Activated B cell treated with CpG ODN at 0.5 μM for 24 hours (primary cell): ENCODE measurements around the gene MBOAT1. TPM values are rescaled to one million over a fixed set of nuclear protein-coding genes. Genes with fewer than 3 reads are reported as not detected.

Source experiments
- ATAC-seq: fragments of 200-7000 bp; cut with Tn5 transposase; one replicate; pipeline ENCODE4 v1.10.0; 2021; ENCODE audit warnings: low read depth, mild to moderate bottlenecking, moderate library complexity
- CTCF ChIA-PET: fragments of 350-600 bp; sonication (Branson Sonifier 250); formaldehyde crosslinking; loops from one replicate; lab custom pipeline; 2021; ENCODE audit warnings: antibody characterized with exemption; lab: Charles Lee
- POLR2A ChIA-PET: fragments of 350-600 bp; sonication (Branson Sonifier 250); formaldehyde crosslinking; loops from one replicate; lab custom pipeline; 2021; ENCODE audit warnings: antibody characterized with exemption; lab: Charles Lee
- DNase-seq: peaks from one replicate; pipeline ENCODE4 v3.0.0; 2022
- H3K27ac Mint-ChIP-seq: one replicate; pipeline ENCODE4 v1.8.0; 2020; ENCODE audit warnings: mixed read lengths
- H3K27me3 Mint-ChIP-seq: one replicate; pipeline ENCODE4 v1.8.0; 2021; ENCODE audit warnings: mixed read lengths
- H3K36me3 Mint-ChIP-seq: one replicate; pipeline ENCODE4 v1.8.0; 2021; ENCODE audit warnings: low read depth, mixed read lengths
- H3K4me1 Mint-ChIP-seq: one replicate; pipeline ENCODE4 v1.8.0; 2021; ENCODE audit warnings: mixed read lengths
- H3K4me3 Mint-ChIP-seq: one replicate; pipeline ENCODE4 v1.8.0; 2020; ENCODE audit warnings: mild to moderate bottlenecking, mixed read lengths
- H3K9me3 Mint-ChIP-seq: one replicate; pipeline ENCODE4 v1.8.0; 2020; ENCODE audit warnings: mixed read lengths
- CTCF ChIP-seq: fragments of 200-600 bp; IDR thresholded peaks from one replicate; pipeline ENCODE4 v1.8.0; 2022; ENCODE audit warnings: antibody characterized with exemption, mild to moderate bottlenecking
- intact Hi-C: fragments of 100-400 bp; cut with micrococcal nuclease; formaldehyde crosslinking; loops from one replicate; pipeline ENCODE4 v1.15.1; 2024
- total RNA-seq: library from RNA; stranded (reverse); gene quantifications from 2 replicates; pipeline ENCODE4 v1.2.3, GENCODE V29; 2022

Gene MBOAT1
- total RNA-seq, 1 donor from 2014 or later = 3.7 TPM

DNA sequence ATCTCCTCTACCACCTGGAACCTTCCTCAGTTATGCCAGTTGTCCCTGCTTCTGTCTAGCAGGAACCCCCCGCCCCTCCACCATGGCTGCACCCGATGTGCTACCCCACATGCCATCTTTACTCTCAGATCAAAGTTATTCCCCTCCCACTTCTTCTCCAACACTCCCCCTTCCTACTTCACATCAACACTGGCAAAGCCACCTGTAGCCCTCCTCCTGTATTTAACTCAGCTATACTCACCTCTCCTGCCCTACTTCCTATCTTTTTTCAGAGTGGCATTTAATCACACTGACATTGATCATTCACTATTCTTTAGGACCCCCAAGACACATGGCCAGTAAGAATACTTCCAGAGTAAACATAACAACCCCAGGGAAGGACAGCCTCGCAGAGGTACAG, 84.3 kb downstream of the MBOAT1 start:
- ATAC-seq = no peak
- POLR2A ChIA-PET = no interaction called here
- intact Hi-C loops = no loop called here
- Mint-ChIP-seq H3K4me3 (no peak overlapping the region), H3K36me3 (peaks cover 4% of the 10 kb centered on the region), H3K9me3 (no peaks in the 10 kb centered on the region), H3K27ac (no peak overlapping the region), H3K27me3 (no peaks in the 10 kb centered on the region), H3K4me1 (no peaks in the 10 kb centered on the region)
- CTCF ChIA-PET = interaction anchor here (1.2 to 2.9 kb wide), 2 partner anchors 10 to 36 kb away, joined by 3 to 20 read pairs; no protein-coding TSS in a partner anchor
- TF ChIP-seq CTCF = no peak
- DNase-seq = no peak

DNA sequence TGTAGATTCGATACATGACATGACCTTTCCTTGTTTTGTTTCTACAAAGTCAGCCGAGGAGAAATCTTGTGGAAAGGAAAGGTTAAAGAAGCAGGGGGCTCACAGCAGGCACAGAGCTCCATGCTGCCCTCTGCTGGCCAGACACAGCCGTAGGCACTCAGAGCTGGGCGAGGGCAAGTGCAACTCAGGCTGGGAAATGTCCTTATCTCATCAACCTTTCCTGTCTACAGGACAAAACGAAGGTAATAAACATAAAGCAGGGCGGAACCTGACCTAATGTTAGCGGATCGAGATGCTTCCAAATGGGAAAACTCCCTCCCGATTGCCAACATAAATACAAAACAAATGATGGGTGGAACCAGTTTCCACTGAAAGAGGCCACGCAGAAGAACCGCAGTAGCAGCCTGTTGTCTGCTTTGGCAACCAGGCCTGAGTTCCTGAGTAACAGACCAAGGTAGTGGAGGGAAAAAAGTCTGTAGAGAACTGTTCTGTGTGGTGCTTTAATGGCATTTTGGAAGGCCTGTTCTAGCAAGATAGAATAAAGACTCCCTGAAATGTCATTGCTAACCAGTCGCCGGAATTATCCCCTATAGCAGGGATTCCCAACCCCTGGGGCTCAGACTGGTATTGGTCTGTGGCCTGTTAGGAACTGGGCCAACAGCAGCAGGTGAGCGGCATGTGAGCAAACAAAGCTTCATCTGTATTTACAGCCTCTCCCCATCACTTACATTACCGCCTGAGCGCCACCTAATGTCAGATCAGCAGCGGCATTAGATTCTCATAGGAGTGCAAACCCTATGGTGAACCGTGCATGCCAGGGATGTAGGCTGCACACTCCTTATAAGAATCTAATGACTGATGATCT, 85.2 kb downstream of the MBOAT1 start:
- ATAC-seq (peak; percentile 50), DNase-seq (peak; percentile 39)
- Mint-ChIP-seq H3K27ac (no peak overlapping the region), H3K27me3 (no peaks in the 10 kb centered on the region), H3K9me3 (no peaks in the 10 kb centered on the region), H3K4me3 (no peak overlapping the region), H3K4me1 (no peaks in the 10 kb centered on the region), H3K36me3 (peaks cover 4% of the 10 kb centered on the region)
- TF ChIP-seq CTCF = peak; percentile 95
- intact Hi-C loops = loop anchor here (1.0 kb wide), 1 partner anchor 1531 kb away; no protein-coding TSS in a partner anchor
- CTCF ChIA-PET = interaction anchor here (0.7 to 2.9 kb wide), 9 partner anchors 8 to 1531 kb away, joined by 3 to 20 read pairs (median 4); no protein-coding TSS in a partner anchor
- POLR2A ChIA-PET = no interaction called here

DNA sequence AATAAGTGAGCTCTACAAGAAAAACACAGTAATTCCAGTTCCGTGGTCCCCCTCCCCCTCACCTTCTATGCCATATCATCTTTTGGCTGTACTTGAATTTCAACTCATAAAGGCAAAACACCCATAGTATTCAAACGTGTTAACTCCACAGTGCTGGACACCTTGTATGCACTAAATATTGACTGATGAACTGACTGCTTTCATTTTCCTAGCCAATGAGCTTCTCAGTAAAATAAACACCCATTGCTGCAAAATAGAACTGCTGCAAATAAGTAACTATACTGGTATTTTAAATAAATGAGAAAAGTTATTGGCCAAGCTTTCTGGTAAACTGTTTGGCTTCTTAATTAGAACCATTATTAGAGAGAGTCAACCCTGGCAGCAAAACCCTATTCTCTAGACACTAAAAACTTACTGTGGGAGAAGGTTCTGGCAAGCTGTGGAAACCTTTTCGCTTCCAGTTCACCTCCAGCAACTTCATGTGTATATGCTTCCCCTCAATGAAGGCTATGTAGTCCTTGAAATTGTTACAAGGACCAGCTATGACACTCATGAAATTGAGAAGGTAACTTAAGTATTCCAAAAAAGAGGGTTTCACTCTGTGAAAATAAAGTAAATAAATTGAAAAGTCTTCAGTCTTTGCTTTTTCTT, 86.0 kb downstream of the MBOAT1 start:
- ATAC-seq (no peak), DNase-seq (no peak)
- Mint-ChIP-seq H3K27ac (no peak overlapping the region), H3K36me3 (peaks cover 4% of the 10 kb centered on the region), H3K4me3 (no peak overlapping the region), H3K4me1 (no peaks in the 10 kb centered on the region), H3K9me3 (no peaks in the 10 kb centered on the region), H3K27me3 (no peaks in the 10 kb centered on the region)
- intact Hi-C loops = loop anchor here (1.0 kb wide), 1 partner anchor 1530 kb away; no protein-coding TSS in a partner anchor
- TF ChIP-seq CTCF = no peak
- ChIA-PET POLR2A (no interaction called here), CTCF (interaction anchor here (0.7 to 2.9 kb wide), 9 partner anchors 8 to 1530 kb away, joined by 3 to 20 read pairs (median 4); no protein-coding TSS in a partner anchor)

DNA sequence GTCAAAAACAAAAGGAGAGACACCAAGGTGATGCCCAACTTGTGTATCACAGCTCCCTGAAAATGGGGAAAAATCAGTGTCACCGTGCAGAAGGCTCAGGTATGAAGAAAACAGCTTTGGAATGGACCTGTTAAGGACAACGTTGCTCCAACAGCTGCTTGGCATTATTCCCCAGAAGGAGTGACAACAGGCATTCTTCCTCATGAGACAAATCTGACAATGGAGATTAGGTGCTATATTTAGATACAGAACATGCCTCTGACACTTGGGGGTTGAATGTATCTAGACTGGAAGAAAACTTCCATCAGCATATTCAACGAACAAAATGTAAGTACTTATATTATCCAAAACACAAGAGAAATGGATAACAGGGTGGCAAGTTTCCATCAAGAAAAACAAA, 87.7 kb downstream of the MBOAT1 start:
- Mint-ChIP-seq H3K27ac (no peak overlapping the region), H3K9me3 (no peaks in the 10 kb centered on the region), H3K27me3 (no peaks in the 10 kb centered on the region), H3K4me3 (no peak overlapping the region), H3K4me1 (no peaks in the 10 kb centered on the region), H3K36me3 (peaks cover 4% of the 10 kb centered on the region)
- ATAC-seq (no peak), DNase-seq (no peak)
- intact Hi-C loops = no loop called here
- CTCF ChIA-PET = interaction anchor here (0.7 kb wide), 1 partner anchor 33 kb away, joined by 3 read pairs; no protein-coding TSS in a partner anchor
- POLR2A ChIA-PET = no interaction called here
- TF ChIP-seq CTCF = no peak

- ChIA-PET CTCF (interaction anchor here (1.1 kb wide), 1 partner anchor 10 kb away, joined by 3 read pairs; no protein-coding TSS in a partner anchor), POLR2A (no interaction called here)
- intact Hi-C loops = no loop called here
- H3K4me1 Mint-ChIP-seq = no peaks in the 10 kb centered on the region
- no peak overlapping the region for H3K4me3 Mint-ChIP-seq
- no peaks in the 10 kb centered on the region for H3K9me3 Mint-ChIP-seq
- H3K27me3 Mint-ChIP-seq = no peaks in the 10 kb centered on the region
- peaks cover 7% of the 10 kb centered on the region for H3K36me3 Mint-ChIP-seq
- no peak overlapping the region for H3K27ac Mint-ChIP-seq
- TF ChIP-seq CTCF = no peak
- no peak for ATAC-seq
- no peak for DNase-seq
Observed at GRCh38 chr6:20119485-20119884, 92.8 kb downstream of the MBOAT1 start.
